ENCODE results near the gene SPEN.

SPEN gene

GRCh38 chr1:15937146-15937545 is 89.6 kb downstream of the SPEN start:
- DNase-seq (ENCODE audit: low read depth in 2 of 2), result no peak

GRCh38 chr1:15937706-15938168 is 90.2 kb downstream of the SPEN start:
- no peak for DNase-seq (ENCODE audit: low read depth in 2 of 2)

- no peak for DNase-seq (ENCODE audit: low read depth in 2 of 2)
Observed at GRCh38 chr1:15938628-15939161, 91.2 kb downstream of the SPEN start.

- no peak for DNase-seq (ENCODE audit: low read depth in 2 of 2)
Observed at GRCh38 chr1:15939181-15940109, 91.9 kb downstream of the SPEN start.

- DNase-seq (ENCODE audit: low read depth in 2 of 2), result no peak
Observed at GRCh38 chr1:15940110-15941043, 92.9 kb downstream of the SPEN start.

GRCh38 chr1:15941044-15941840 is 93.7 kb downstream of the SPEN start:
- no peak for DNase-seq (ENCODE audit: low read depth in 2 of 2)

- no peak for DNase-seq (ENCODE audit: low read depth in 2 of 2)
Observed at GRCh38 chr1:15941899-15942660, 94.6 kb downstream of the SPEN start.

- no peak for DNase-seq (ENCODE audit: low read depth in 2 of 2)
Observed at GRCh38 chr1:15942661-15943327, 95.3 kb downstream of the SPEN start.

- DNase-seq (ENCODE audit: low read depth in 2 of 2), result no peak
Observed at GRCh38 chr1:15943328-15943991, 96.0 kb downstream of the SPEN start.

GRCh38 chr1:15943992-15944307 is 96.4 kb downstream of the SPEN start:
- no peak for DNase-seq (ENCODE audit: low read depth in 2 of 2)

- no peak for DNase-seq (ENCODE audit: low read depth in 2 of 2)
Observed at GRCh38 chr1:15944308-15945010, 97.0 kb downstream of the SPEN start.

- DNase-seq (ENCODE audit: low read depth in 2 of 2), result no peak
Observed at GRCh38 chr1:15945011-15945831, 97.7 kb downstream of the SPEN start.

- DNase-seq (ENCODE audit: low read depth in 2 of 2), result no peak
Observed at GRCh38 chr1:15945832-15946448, 98.4 kb downstream of the SPEN start.

- no peak for DNase-seq (ENCODE audit: low read depth in 2 of 2)
Observed at GRCh38 chr1:15946571-15947381, 99.3 kb downstream of the SPEN start.

GRCh38 chr1:15947382-15948090 is 100.0 kb downstream of the SPEN start:
- DNase-seq (ENCODE audit: low read depth in 2 of 2), result no peak

GRCh38 chr1:15948091-15948591 is 100.6 kb downstream of the SPEN start:
- DNase-seq (ENCODE audit: low read depth in 2 of 2), result no peak
